Muscle of leg (tissue), 11 donors: Measurements from ENCODE around the gene SPG7. TPM values are rescaled to one million over a fixed set of nuclear protein-coding genes. Genes with fewer than 3 reads are reported as not detected.
"Not testable (repeated sequence)": the region's sequence is repeated elsewhere in the genome, so short reads cannot be mapped to it uniquely, and the experiment has no call there.

Experiments used
- DNase-seq: peaks from one replicate; pipeline ENCODE4 v3.0.0; 2013
- H3K27ac ChIP-seq: one replicate; pipeline ENCODE4 v1.5.1; 2013; ENCODE audit warnings: mild to moderate bottlenecking, low read length, control low read depth
- H3K27me3 ChIP-seq: one replicate; pipeline ENCODE4 v1.6.1; 2013; ENCODE audit warnings: low read length; ENCODE audit not compliant: control insufficient read depth, insufficient read depth
- H3K36me3 ChIP-seq: one replicate; pipeline ENCODE4 v1.6.1; 2013; ENCODE audit warnings: low read length; ENCODE audit not compliant: control insufficient read depth, insufficient read depth
- H3K4me1 ChIP-seq: one replicate; pipeline ENCODE4 v1.6.1; 2013; ENCODE audit warnings: low read length; ENCODE audit not compliant: control insufficient read depth, insufficient read depth
- H3K4me3 ChIP-seq: one replicate; pipeline ENCODE4 v1.5.1; 2013; ENCODE audit warnings: low read length, control low read depth
- H3K9me3 ChIP-seq: replicated peaks from 2 replicates; pipeline ENCODE4 v1.6.1; 2013; ENCODE audit warnings: low read depth, low read length; ENCODE audit not compliant: control insufficient read depth
- WGBS: methylation state at CpG from one replicate; pipeline ENCODE4 v1.1.5; 2013; ENCODE audit warnings: missing lambda C conversion rate; ENCODE audit not compliant: insufficient coverage; 5-methylcytosine and 5-hydroxymethylcytosine counted together
- polyA plus RNA-seq, 8 donors: library from polyadenylated mRNA; unstranded; fragments of 120-200 nt; gene quantifications; one replicate each; pipeline versions ENCODE4 v1.2.1 to v1.2.3, GENCODE V29; 2013; ENCODE audit warnings: inconsistent platforms in 1 of 8, low replicate concordance in 1 of 8; ENCODE audit not compliant: insufficient read length in 8 of 8, insufficient read depth in 1 of 8
- total RNA-seq: library from RNA; stranded (reverse); fragments of 120-200 nt; gene quantifications from one replicate; pipeline ENCODE4 v1.2.4, GENCODE V29; 2013

Gene SPG7
- total and polyA plus RNA-seq, 9 donors: 48.2 to 84.9 (median 64.9) TPM

DNA sequence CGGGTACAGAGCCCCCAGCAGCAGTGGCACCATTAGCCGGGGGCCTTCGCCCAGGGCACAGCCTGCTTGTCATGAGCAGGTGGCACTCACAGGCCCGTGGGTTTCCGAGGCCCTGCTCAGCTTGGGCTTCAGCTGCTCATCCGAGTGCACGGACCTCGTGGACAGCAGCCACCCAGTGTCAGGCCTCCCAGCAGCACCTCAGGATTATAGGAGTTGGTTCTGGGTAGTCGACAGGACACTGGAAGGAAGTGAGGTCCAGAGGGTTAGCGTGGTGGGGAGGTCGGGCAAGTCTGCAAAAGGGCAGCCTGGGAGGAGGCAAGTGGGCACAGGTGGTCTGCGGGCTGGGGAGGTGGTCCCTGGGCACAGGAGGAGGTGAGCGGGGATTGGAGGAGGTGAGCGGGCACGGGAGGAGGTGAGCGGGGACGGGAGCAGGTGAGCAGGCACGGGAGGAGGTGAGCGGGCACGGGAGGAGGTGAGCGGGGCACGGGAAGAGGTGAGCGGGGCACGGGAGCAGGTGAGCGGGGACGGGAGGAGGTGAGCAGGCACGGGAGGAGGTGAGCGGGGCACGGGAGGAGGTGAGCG lies 62.2 kb downstream of the SPG7 start:
- Histone ChIP-seq H3K36me3 (no peaks in the 10 kb centered on the region), H3K4me3 (no peak overlapping the region), H3K4me1 (peaks cover 19% of the 10 kb centered on the region), H3K9me3 (no peaks in the 10 kb centered on the region), H3K27ac (no peak overlapping the region), H3K27me3 (peaks cover 55% of the 10 kb centered on the region)
- DNase-seq: no peak
- 80% methylated on average over 27 of the region's 30 CpGs for WGBS

DNA sequence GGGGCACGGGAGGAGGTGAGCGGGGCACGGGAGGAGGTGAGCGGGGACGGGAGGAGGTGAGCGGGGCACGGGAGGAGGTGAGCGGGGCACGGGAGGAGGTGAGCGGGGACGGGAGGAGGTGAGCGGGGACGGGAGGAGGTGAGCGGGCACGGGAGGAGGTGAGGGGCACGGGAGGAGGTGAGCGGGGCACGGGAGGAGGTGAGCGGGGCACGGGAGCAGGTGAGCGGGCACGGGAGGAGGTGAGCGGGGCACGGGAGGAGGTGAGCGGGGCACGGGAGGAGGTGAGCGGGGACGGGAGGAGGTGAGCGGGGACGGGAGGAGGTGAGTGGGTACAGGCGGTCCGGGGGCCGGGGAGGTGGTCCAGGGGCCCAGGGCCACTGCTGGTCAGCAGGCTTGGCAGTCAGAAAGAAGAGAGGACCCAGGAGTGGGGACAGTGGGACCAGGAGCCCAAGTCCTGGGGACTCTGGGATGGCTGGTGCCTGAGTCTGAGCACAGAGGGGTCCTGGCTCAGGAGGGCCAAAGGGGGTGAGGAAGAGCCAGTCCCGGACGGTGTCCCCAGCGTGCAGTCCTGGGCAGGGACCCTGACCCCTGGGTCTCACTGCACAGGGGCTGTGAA lies 62.9 kb downstream of the SPG7 start:
- not testable (repeated sequence) for H3K4me3 ChIP-seq, H3K27ac ChIP-seq, DNase-seq, H3K9me3 ChIP-seq, H3K36me3 ChIP-seq
- peaks cover 58% of the 10 kb centered on the region for H3K27me3 ChIP-seq
- H3K4me1 ChIP-seq: peaks cover 13% of the 10 kb centered on the region
- 83% methylated on average over 16 of the region's 36 CpGs for WGBS

DNA sequence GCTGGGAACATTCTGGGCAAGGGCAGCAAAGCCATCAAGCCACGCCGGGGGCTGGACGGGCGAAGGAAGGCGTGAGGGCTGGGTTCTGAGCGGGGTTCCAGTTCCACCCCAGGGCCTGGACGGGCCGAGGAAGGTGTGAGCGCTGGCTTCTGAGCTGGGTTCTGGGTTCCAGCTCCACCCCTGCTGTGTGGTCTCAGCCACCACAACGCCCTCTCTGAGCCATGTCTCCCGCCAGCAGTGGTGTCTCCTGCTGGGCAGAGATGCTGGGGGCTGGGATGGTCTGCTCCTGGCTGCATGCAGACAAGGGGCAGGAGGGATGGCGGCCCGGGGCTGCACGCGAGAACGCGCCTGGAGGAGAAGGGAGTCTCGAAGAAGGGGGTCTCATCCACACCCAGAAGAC lies 63.4 kb downstream of the SPG7 start:
- Histone ChIP-seq H3K4me3 (no peak overlapping the region), H3K27ac (no peak overlapping the region), H3K4me1 (peaks cover 13% of the 10 kb centered on the region), H3K36me3 (no peaks in the 10 kb centered on the region), H3K9me3 (no peaks in the 10 kb centered on the region), H3K27me3 (peaks cover 64% of the 10 kb centered on the region)
- WGBS: 76% methylated on average over 12 of the region's 18 CpGs
- DNase-seq: no peak

DNA sequence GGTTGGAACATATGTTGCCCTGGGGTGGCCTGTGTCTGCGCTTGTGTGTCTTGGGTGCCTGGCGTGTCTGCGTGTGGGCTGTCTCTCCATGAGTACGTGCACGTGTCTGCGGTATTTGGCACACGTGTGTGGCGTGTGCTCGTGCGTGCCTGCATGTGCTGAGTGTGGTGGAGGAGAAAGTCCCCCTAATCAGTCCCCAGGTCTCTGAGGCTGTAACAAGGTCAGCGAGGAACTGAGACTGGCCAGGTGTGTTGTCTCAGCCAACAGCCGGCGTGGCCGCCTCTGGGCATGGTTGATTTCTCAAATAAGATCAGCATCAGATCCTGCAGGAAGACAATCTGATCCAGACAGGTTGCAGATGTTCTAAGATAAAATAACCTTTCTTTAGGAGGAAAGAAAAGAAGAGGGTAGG lies 63.9 kb downstream of the SPG7 start:
- Histone ChIP-seq H3K9me3 (no peaks in the 10 kb centered on the region), H3K36me3 (no peaks in the 10 kb centered on the region), H3K4me1 (peaks cover 13% of the 10 kb centered on the region), H3K27me3 (peaks cover 68% of the 10 kb centered on the region), H3K27ac (no peak overlapping the region), H3K4me3 (no peak overlapping the region)
- no peak for DNase-seq
- WGBS: 61% methylated on average over 12 of the region's 14 CpGs

DNA sequence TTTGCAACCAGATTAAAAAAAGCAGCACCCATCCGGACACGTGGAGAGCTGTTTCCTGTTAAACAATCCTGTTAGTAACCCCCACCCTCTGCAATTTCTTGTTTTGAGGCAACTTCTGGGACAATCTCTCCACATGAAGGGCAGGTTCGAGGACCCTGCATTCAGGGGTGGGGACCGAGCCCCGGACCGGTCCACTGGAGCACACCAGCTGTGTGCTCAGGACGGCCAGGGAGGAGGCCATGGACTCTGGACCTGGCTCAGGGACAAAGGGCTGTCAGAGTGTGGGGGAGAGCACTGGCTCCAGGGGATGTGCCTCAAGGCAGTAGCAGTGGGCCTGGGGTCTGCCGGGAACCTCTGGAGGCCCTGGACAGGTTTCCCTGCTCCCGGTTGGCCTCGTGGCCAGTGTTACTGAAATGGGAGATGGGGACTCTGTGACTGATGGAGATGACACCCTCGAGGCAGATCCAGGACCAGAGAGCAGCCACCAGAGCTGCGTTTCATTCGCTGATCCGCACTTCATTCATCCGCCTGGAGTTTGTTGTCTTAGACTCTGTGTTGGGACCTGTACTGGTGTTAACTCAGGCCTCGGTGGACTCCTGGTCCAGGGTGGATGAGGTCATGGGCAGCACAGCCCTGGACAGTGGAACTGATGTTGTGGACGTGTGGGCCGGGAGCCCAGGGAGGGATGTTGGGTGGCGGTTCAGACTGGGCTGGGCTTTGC lies 64.4 kb downstream of the SPG7 start:
- Histone ChIP-seq H3K9me3 (no peaks in the 10 kb centered on the region), H3K27ac (no peak overlapping the region), H3K27me3 (peaks cover 74% of the 10 kb centered on the region), H3K4me3 (no peak overlapping the region), H3K36me3 (no peaks in the 10 kb centered on the region), H3K4me1 (peaks cover 13% of the 10 kb centered on the region)
- no peak for DNase-seq
- WGBS: 70% methylated on average over 17 of the region's 19 CpGs

DNA sequence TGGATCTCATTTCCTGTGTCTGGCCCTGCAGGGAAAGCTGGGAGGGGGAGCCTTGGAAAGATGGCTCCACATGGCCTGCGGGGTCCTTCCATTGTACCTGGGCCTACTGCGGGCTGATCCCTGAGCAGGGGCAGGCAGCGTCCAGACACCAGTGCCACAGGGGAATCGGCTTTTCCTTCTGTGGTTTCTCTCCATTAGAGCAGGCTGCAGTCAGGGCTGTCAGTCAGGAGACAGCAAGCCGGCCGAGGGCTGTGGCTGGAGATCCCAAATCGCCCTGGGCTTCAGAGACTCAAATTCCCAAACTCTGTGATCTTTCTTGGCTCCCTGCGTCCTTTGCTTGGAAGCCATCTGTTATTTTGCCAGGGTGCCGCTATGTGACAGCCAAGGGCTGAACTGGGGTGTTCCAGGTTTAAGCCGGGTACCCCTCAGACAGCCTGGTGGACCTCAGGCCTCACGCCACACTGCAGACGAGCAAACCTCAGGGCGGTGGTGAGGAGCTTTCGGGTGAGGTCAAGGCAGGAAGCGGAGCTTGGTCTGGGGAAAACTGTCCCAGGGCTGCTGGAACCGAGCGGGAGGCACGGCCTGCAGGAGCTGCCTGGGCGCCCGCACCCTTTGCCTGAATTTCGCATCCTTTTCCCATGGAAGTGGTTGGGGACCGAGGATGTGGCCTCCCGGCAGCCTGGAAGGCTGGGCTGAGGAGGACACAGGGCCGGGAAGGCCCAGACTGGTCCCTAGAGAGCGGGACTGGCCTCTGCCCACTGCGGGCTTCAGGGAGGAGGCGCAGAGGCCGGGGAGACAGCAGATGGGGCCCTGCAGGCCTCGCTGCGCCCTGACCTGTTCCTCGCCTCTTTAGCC lies 65.8 kb downstream of the SPG7 start:
- H3K4me1 ChIP-seq: peaks cover 13% of the 10 kb centered on the region
- peaks cover 85% of the 10 kb centered on the region for H3K27me3 ChIP-seq
- WGBS: 49% methylated on average over 25 of the region's 31 CpGs
- no peaks in the 10 kb centered on the region for H3K9me3 ChIP-seq
- DNase-seq: no peak
- H3K27ac ChIP-seq: no peak overlapping the region
- no peak overlapping the region for H3K4me3 ChIP-seq
- no peaks in the 10 kb centered on the region for H3K36me3 ChIP-seq

DNA sequence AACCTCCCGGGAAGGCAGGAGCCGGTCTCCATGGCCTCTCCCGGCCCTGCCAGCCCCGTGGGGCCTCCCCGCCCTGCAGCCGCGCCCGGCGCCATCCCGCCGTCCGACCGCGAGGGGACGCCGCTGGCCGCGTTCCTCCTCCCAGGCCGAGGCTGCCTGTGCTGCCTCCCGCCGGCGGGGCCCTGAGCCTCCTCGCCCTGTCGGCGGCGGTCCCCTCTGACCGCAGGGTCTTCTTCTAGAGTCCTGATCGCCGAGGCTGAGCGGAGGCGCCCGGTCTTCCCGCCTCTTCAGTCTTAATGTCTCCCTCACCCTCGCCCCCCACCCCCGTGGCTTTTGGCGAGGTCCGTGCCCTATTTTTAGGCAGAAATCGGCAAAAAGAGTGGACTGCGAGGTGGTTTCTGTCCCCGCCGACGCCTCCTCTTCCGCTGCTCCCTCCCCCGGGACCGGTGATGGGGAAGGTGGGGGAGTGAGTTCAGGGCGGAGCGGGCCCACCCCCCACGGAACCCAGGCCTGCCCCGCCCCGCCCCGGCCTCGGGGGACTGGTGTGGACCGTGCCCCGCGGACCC lies 66.6 kb downstream of the SPG7 start:
- no peak for DNase-seq
- H3K27ac ChIP-seq: no peak overlapping the region
- H3K36me3 ChIP-seq: no peaks in the 10 kb centered on the region
- peaks cover 80% of the 10 kb centered on the region for H3K27me3 ChIP-seq
- H3K4me3 ChIP-seq: no peak overlapping the region
- 3% methylated on average over 38 of the region's 55 CpGs for WGBS
- peaks cover 13% of the 10 kb centered on the region for H3K4me1 ChIP-seq
- H3K9me3 ChIP-seq: no peaks in the 10 kb centered on the region

DNA sequence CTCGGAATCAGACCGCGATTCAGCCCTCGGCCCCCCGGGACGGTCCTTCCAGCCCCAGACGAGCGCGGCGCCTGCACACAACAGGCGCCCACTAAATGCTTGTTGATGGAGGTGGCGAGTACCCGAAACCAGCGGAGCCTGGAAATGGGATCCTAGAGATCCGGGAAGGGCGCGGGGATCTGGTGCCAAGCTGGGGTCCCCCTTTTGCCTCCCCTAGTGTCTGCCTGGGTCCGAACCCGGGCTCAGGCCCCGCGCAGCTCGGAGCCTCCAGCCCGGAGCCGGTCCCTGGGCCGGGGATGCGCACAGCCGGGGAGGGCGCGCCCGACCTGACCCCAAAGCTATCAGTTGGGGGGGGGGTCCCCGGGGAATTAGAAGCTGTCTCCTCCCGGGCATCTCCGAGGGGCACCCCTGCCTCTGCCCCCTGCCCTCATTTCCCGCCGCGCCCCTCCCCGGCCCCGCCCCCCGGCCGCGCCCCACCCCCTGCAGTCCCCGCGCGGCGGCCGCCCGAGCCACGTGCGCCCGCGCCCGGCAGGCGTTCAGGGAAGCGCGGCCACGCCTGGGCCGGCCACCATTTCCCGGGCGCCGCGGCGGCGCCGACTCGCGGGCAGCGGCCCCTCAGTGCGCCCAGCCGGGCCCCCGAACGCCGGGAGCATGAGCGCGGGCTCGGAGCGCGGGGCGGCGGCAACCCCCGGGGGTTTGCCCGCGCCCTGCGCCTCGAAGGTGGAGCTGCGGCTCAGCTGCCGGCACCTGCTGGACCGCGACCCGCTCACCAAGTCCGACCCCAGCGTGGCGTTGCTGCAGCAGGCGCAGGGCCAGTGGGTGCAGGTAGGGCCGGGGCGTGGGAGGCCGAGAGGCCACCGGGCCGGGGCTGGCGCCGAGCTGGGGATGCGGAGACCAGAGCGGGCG lies 67.3 kb downstream of the SPG7 start, which contains the start of gene CPNE7:
CPNE7 (plus strand) TSS at position 512 of the 906 bp plus-strand sequence; CDS start at position 652, 140 bp downstream.
- H3K27ac ChIP-seq: no peak within 1 kb of the TSS
- peaks cover 73% of the 10 kb centered on the region for H3K27me3 ChIP-seq
- H3K4me1 ChIP-seq: peaks cover 13% of the 10 kb centered on the region
- no peaks in the 10 kb centered on the region for H3K9me3 ChIP-seq
- no peak for DNase-seq
- under 1% methylated on average over 83 of the region's 103 CpGs for WGBS
- no peak within 1 kb of the TSS for H3K4me3 ChIP-seq
- no peaks in the 10 kb centered on the region for H3K36me3 ChIP-seq
